Breast epithelium (tissue), 3 donors: Measurements from ENCODE around the gene ATAT1.

Experiments used
- CTCF ChIP-seq, 3 donors: fragments of 450-650 bp; IDR thresholded peaks; one replicate each; pipeline ENCODE4 v1.5.1; 2016 to 2017; ENCODE audit warnings: antibody characterized with exemption in 3 of 3, mild to moderate bottlenecking in 3 of 3, moderate library complexity in 3 of 3
- POLR2A ChIP-seq: fragments of 450-650 bp; IDR thresholded peaks from one replicate; pipeline ENCODE4 v1.6.1; 2016; ENCODE audit warnings: antibody characterized with exemption, mild to moderate bottlenecking, moderate library complexity

GRCh38 chr6:30676660-30677285, 50.1 kb downstream of the ATAT1 start:
- TF ChIP-seq POLR2A (no peak), CTCF (IDR thresholded peaks at IDR 0.05) (no peak)
